HG02852 (cell line): ENCODE results near the gene CDK11B.
"Not testable (repeated sequence)": the region's sequence is repeated elsewhere in the genome, so short reads cannot be mapped to it uniquely, and the experiment has no call there.

Source experiments
- ATAC-seq: cut with Tn5 transposase; IDR thresholded peaks from one replicate; pipeline ENCODE4 v1.9.1; 2021; ENCODE audit warnings: mild to moderate bottlenecking, moderate library complexity; ENCODE audit not compliant: unreplicated experiment

The CDK11B gene

GRCh38 chr1:1600861-1601563 is 57.8 kb downstream of the CDK11B start:
- no peak for ATAC-seq

GRCh38 chr1:1599935-1600860 is 58.6 kb downstream of the CDK11B start, which contains the start of gene FNDC10:
TSS of gene FNDC10 (minus strand) at chr1:1600135. CDS start at chr1:1600015, 120 bp downstream.
- no peak for ATAC-seq

GRCh38 chr1:1599030-1599934 is 59.5 kb downstream of the CDK11B start:
- no peak for ATAC-seq

GRCh38 chr1:1598720-1599029 is 60.1 kb downstream of the CDK11B start:
- ATAC-seq, result no peak

- ATAC-seq, result no peak
Observed at GRCh38 chr1:1598051-1598719, 60.6 kb downstream of the CDK11B start.

GRCh38 chr1:1597275-1597930 is 61.4 kb downstream of the CDK11B start:
- ATAC-seq, result no peak

- ATAC-seq, result no peak
Observed at GRCh38 chr1:1596493-1597274, 62.1 kb downstream of the CDK11B start.

- ATAC-seq, result not testable (repeated sequence)
Observed at GRCh38 chr1:1595341-1595740, 63.5 kb downstream of the CDK11B start.

- ATAC-seq, result no peak
Observed at GRCh38 chr1:1594602-1595260, 64.1 kb downstream of the CDK11B start.

GRCh38 chr1:1593834-1594601 is 64.8 kb downstream of the CDK11B start:
- no peak for ATAC-seq

- no peak for ATAC-seq
Observed at GRCh38 chr1:1591452-1591851, 67.4 kb downstream of the CDK11B start.
